HL-60 (cell line): ENCODE data around the gene NEGR1.

ENCODE experiments used
- CTCF ChIP-seq: IDR thresholded peaks from one replicate; pipeline ENCODE4 v1.5.1; 2011; ENCODE audit warnings: low read length, control low read depth, inconsistent platforms; ENCODE audit not compliant: insufficient read depth
- TF ChIP-seq, protein P1 (sequence below): IDR thresholded peaks from 2 replicates; pipeline ENCODE4 v1.6.1; 2012; ENCODE audit warnings: low read depth; ENCODE audit not compliant: insufficient replicate concordance

- TF ChIP-seq CTCF = no peak
- TF ChIP-seq, protein P1, sequence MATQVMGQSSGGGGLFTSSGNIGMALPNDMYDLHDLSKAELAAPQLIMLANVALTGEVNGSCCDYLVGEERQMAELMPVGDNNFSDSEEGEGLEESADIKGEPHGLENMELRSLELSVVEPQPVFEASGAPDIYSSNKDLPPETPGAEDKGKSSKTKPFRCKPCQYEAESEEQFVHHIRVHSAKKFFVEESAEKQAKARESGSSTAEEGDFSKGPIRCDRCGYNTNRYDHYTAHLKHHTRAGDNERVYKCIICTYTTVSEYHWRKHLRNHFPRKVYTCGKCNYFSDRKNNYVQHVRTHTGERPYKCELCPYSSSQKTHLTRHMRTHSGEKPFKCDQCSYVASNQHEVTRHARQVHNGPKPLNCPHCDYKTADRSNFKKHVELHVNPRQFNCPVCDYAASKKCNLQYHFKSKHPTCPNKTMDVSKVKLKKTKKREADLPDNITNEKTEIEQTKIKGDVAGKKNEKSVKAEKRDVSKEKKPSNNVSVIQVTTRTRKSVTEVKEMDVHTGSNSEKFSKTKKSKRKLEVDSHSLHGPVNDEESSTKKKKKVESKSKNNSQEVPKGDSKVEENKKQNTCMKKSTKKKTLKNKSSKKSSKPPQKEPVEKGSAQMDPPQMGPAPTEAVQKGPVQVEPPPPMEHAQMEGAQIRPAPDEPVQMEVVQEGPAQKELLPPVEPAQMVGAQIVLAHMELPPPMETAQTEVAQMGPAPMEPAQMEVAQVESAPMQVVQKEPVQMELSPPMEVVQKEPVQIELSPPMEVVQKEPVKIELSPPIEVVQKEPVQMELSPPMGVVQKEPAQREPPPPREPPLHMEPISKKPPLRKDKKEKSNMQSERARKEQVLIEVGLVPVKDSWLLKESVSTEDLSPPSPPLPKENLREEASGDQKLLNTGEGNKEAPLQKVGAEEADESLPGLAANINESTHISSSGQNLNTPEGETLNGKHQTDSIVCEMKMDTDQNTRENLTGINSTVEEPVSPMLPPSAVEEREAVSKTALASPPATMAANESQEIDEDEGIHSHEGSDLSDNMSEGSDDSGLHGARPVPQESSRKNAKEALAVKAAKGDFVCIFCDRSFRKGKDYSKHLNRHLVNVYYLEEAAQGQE = no peak
These were observed 543.4 kb downstream of the NEGR1 start for GRCh38 chr1:71738910-71739309.
